Measurements from ENCODE around the gene SELENOP. TPM values are rescaled to one million over a fixed set of nuclear protein-coding genes. Genes with fewer than 3 reads are reported as not detected.
A peak's percentile ranks its signal among the peaks of the same experiment; 100 is the strongest.

Gene SELENOP
- polyA plus RNA-seq, 1 donor from 2014 or later, result 5.0 TPM

GRCh38 chr5:42801516-42802166 is 10.1 kb downstream of the SELENOP start:
- H3K4me2 ChIP-seq (ENCODE audit: low read length), result no peak overlapping the region
- no peaks in the 10 kb centered on the region for H3K9me2 ChIP-seq (ENCODE audit: insufficient read depth, low read length)
- no peaks in the 10 kb centered on the region for H3K36me3 ChIP-seq (ENCODE audit: insufficient read depth, low read length)
- H3K9ac ChIP-seq (ENCODE audit: low read length), result no peak overlapping the region
- H3F3A ChIP-seq (ENCODE audit: insufficient read depth, low read length, poor library complexity, severe bottlenecking), result no peaks in the 10 kb centered on the region
- H2AFZ ChIP-seq (ENCODE audit: low read depth, low read length), result no peak overlapping the region
- no peaks in the 10 kb centered on the region for H3K79me2 ChIP-seq (replicated peaks; ENCODE audit: insufficient read depth, low read length)
- no peak overlapping the region for H3K27ac ChIP-seq (ENCODE audit: low read length)
- no peaks in the 10 kb centered on the region for H3K9me3 ChIP-seq (ENCODE audit: low read length)
- H4K20me1 ChIP-seq (ENCODE audit: insufficient read depth), result no peaks in the 10 kb centered on the region
- no peaks in the 10 kb centered on the region for H3K27me3 ChIP-seq (ENCODE audit: insufficient read depth, low read depth, low read length)
- no peak overlapping the region for H3K4me3 ChIP-seq (ENCODE audit: low read length)
- TF ChIP-seq EP300 (conservative IDR thresholded peaks at IDR 0.05; ENCODE audit: poor library complexity, severe bottlenecking) (no peak), MXI1 (conservative IDR thresholded peaks at IDR 0.05; ENCODE audit: poor library complexity, severe bottlenecking) (no peak), SMC3 (conservative IDR thresholded peaks at IDR 0.05; ENCODE audit: poor library complexity) (no peak)

GRCh38 chr5:42800748-42801330 is 10.9 kb downstream of the SELENOP start:
- H3K4me3 ChIP-seq (ENCODE audit: low read length), result no peak overlapping the region
- no peak overlapping the region for H2AFZ ChIP-seq (ENCODE audit: low read depth, low read length)
- H3K9ac ChIP-seq (ENCODE audit: low read length), result no peak overlapping the region
- H3K4me2 ChIP-seq (ENCODE audit: low read length), result no peak overlapping the region
- H3K27me3 ChIP-seq (ENCODE audit: insufficient read depth, low read depth, low read length), result no peaks in the 10 kb centered on the region
- no peaks in the 10 kb centered on the region for H3K79me2 ChIP-seq (replicated peaks; ENCODE audit: insufficient read depth, low read length)
- no peak for TF ChIP-seq REST (IDR thresholded peaks at IDR 0.05; ENCODE audit: borderline replicate concordance)
- no peak for TF ChIP-seq TAF1 (IDR thresholded peaks at IDR 0.05; ENCODE audit: low read depth)
- peak; percentile 75 for TF ChIP-seq EP300 (conservative IDR thresholded peaks at IDR 0.05; ENCODE audit: poor library complexity, severe bottlenecking)
- TF ChIP-seq RAD21 (conservative IDR thresholded peaks at IDR 0.05), result no peak
- no peak for TF ChIP-seq POLR2AphosphoS5 (IDR thresholded peaks at IDR 0.05)
- TF ChIP-seq MXI1 (conservative IDR thresholded peaks at IDR 0.05; ENCODE audit: poor library complexity, severe bottlenecking), result no peak
- no peak for TF ChIP-seq EZH2 (IDR thresholded peaks at IDR 0.05; ENCODE audit: borderline replicate concordance, insufficient read depth, low read length, poor library complexity, severe bottlenecking)
- TF ChIP-seq SMC3 (conservative IDR thresholded peaks at IDR 0.05; ENCODE audit: poor library complexity), result no peak
- no peaks in the 10 kb centered on the region for H3K9me3 ChIP-seq (ENCODE audit: low read length)
- H3K9me2 ChIP-seq (ENCODE audit: insufficient read depth, low read length), result no peaks in the 10 kb centered on the region
- peak overlapping the region; percentile 7 for H3K27ac ChIP-seq (ENCODE audit: low read length)
- no peaks in the 10 kb centered on the region for H3F3A ChIP-seq (ENCODE audit: insufficient read depth, low read length, poor library complexity, severe bottlenecking)
- H3K36me3 ChIP-seq (ENCODE audit: insufficient read depth, low read length), result no peaks in the 10 kb centered on the region
- no peaks in the 10 kb centered on the region for H4K20me1 ChIP-seq (ENCODE audit: insufficient read depth)

- no peak overlapping the region for H2AFZ ChIP-seq (ENCODE audit: low read depth, low read length)
- H3K4me3 ChIP-seq (ENCODE audit: low read length), result no peak overlapping the region
- TF ChIP-seq REST (IDR thresholded peaks at IDR 0.05; ENCODE audit: borderline replicate concordance) (no peak), EZH2 (IDR thresholded peaks at IDR 0.05; ENCODE audit: borderline replicate concordance, insufficient read depth, low read length, poor library complexity, severe bottlenecking) (no peak), MXI1 (conservative IDR thresholded peaks at IDR 0.05; ENCODE audit: poor library complexity, severe bottlenecking) (no peak), SMC3 (conservative IDR thresholded peaks at IDR 0.05; ENCODE audit: poor library complexity) (no peak), TAF1 (IDR thresholded peaks at IDR 0.05; ENCODE audit: low read depth) (no peak), EP300 (conservative IDR thresholded peaks at IDR 0.05; ENCODE audit: poor library complexity, severe bottlenecking) (no peak), RAD21 (conservative IDR thresholded peaks at IDR 0.05) (no peak), CTCF (IDR thresholded peaks at IDR 0.05; ENCODE audit: poor library complexity, severe bottlenecking) (no peak), POLR2AphosphoS5 (IDR thresholded peaks at IDR 0.05) (no peak)
- H3K4me2 ChIP-seq (ENCODE audit: low read length), result no peak overlapping the region
- no peaks in the 10 kb centered on the region for H3K36me3 ChIP-seq (ENCODE audit: insufficient read depth, low read length)
- no peaks in the 10 kb centered on the region for H3K27me3 ChIP-seq (ENCODE audit: insufficient read depth, low read depth, low read length)
- no peaks in the 10 kb centered on the region for H3K9me2 ChIP-seq (ENCODE audit: insufficient read depth, low read length)
- H3K27ac ChIP-seq (ENCODE audit: low read length), result no peak overlapping the region
- no peak overlapping the region for H3K9ac ChIP-seq (ENCODE audit: low read length)
- H4K20me1 ChIP-seq (ENCODE audit: insufficient read depth), result no peaks in the 10 kb centered on the region
- no peaks in the 10 kb centered on the region for H3F3A ChIP-seq (ENCODE audit: insufficient read depth, low read length, poor library complexity, severe bottlenecking)
- H3K9me3 ChIP-seq (ENCODE audit: low read length), result no peaks in the 10 kb centered on the region
- no peaks in the 10 kb centered on the region for H3K79me2 ChIP-seq (replicated peaks; ENCODE audit: insufficient read depth, low read length)
Observed at GRCh38 chr5:42799668-42800114, 12.0 kb downstream of the SELENOP start.

All from neural cell (in vitro differentiated cells).